ENCODE data around the gene PATJ. TPM values are rescaled to one million over a fixed set of nuclear protein-coding genes. Genes with fewer than 3 reads are reported as not detected.
A peak's percentile ranks its signal among the peaks of the same experiment; 100 is the strongest.

Gene PATJ
- total RNA-seq, 4 donors from 2014 or later = 47.6 to 105 (median 70.8) TPM

DNA sequence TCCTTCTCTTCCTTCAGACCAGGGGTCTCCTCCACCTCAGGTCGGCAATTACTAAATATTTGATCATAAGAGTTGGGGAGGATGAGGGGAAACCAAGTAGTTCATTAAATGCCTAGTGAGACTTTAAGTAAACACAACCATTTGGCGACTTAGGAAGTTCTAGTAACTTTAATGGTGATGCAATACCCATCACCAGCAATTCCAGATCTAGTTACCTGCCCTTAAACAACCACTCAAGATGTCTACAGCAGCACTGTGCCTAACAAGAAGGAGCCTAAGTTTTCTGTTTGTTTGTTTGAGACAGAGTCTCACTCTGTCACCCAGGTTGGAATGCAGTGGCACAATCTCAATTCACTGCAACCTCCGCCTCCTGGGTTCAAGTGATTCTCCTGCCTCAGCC, 395.7 kb downstream of the PATJ start:
- DNase-seq = no peak
- Histone ChIP-seq H3K36me3 (peaks cover 0 to 72% (median 0%) of the 10 kb centered on the region in 3 donors), H3K4me3 (no peak overlapping the region), H3K4me1 (no peaks in the 10 kb centered on the region), H3K27me3 (no peaks in the 10 kb centered on the region), H3K27ac (no peak overlapping the region), H3K9me3 (no peaks in the 10 kb centered on the region)
- no peak for TF ChIP-seq POLR2A (IDR thresholded peaks at IDR 0.05)
- TF ChIP-seq, protein P1, sequence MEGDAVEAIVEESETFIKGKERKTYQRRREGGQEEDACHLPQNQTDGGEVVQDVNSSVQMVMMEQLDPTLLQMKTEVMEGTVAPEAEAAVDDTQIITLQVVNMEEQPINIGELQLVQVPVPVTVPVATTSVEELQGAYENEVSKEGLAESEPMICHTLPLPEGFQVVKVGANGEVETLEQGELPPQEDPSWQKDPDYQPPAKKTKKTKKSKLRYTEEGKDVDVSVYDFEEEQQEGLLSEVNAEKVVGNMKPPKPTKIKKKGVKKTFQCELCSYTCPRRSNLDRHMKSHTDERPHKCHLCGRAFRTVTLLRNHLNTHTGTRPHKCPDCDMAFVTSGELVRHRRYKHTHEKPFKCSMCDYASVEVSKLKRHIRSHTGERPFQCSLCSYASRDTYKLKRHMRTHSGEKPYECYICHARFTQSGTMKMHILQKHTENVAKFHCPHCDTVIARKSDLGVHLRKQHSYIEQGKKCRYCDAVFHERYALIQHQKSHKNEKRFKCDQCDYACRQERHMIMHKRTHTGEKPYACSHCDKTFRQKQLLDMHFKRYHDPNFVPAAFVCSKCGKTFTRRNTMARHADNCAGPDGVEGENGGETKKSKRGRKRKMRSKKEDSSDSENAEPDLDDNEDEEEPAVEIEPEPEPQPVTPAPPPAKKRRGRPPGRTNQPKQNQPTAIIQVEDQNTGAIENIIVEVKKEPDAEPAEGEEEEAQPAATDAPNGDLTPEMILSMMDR (IDR thresholded peaks at IDR 0.05) = no peak
- WGBS, 2 donors = 43 to 74% methylated on average over 2 to 3 of the region's 3 CpGs
- intact Hi-C loops (cut with DNase I) = no loop called here

DNA sequence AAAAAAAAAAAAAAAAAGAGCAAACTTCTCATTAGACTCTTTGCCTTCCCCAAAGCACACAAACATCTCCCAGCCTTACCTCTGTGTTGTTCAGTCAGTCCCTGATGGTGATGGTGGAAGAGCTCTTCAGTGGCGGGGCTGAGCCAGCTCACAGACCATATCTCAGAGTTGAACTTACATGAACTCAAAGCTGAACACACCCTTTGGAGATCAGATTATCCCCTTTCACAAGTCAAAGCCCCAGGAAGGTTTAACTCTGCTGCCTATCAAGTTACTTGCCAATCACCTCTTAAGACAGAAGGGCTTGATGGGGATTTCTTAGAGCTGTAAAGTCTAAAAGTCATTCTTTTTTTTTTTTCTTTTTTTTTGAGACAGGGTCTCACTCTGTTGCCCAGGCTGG, 397.1 kb downstream of the PATJ start:
- Histone ChIP-seq H3K27ac (no peak overlapping the region), H3K27me3 (no peaks in the 10 kb centered on the region), H3K4me3 (no peak overlapping the region), H3K4me1 (no peaks in the 10 kb centered on the region), H3K9me3 (no peaks in the 10 kb centered on the region), H3K36me3 (peaks cover 0 to 62% (median 0%) of the 10 kb centered on the region in 3 donors)
- no peak for DNase-seq
- 89 to 100% methylated on average over 1 of the region's 1 CpG for WGBS, 2 donors
- intact Hi-C loops (cut with DNase I) = no loop called here
- TF ChIP-seq POLR2A (IDR thresholded peaks at IDR 0.05) = no peak
- TF ChIP-seq, protein P1 (IDR thresholded peaks at IDR 0.05) = no peak

DNA sequence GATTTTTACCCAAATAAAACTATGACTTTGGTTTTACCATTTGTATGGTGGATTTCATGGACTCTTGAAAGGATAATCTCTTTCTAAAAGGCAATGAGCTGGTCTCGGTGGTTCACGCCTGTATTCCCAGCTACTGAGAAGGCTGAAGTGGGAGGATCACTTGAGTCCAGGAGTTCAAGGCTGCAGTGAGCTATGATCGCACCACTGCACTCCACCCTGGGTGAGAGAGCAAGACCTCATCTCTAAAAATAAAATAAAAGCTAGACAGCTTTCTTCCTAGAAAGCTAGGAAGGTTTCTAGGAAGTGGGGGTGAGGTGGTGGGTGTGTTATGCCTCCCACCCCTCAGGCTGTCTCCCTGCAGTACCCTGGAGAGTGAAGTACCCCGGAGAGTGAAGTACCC, 398.4 kb downstream of the PATJ start:
- Histone ChIP-seq H3K4me1 (no peaks in the 10 kb centered on the region), H3K36me3 (peaks cover 0 to 60% (median 0%) of the 10 kb centered on the region in 3 donors), H3K4me3 (no peak overlapping the region), H3K9me3 (no peaks in the 10 kb centered on the region), H3K27ac (no peak overlapping the region), H3K27me3 (no peaks in the 10 kb centered on the region)
- TF ChIP-seq POLR2A (IDR thresholded peaks at IDR 0.05) = no peak
- TF ChIP-seq, protein P1 (IDR thresholded peaks at IDR 0.05) = no peak
- intact Hi-C loops (cut with DNase I) = no loop called here
- no peak for DNase-seq
- WGBS, 2 donors = 84 to 87% methylated on average over 4 of the region's 4 CpGs

DNA sequence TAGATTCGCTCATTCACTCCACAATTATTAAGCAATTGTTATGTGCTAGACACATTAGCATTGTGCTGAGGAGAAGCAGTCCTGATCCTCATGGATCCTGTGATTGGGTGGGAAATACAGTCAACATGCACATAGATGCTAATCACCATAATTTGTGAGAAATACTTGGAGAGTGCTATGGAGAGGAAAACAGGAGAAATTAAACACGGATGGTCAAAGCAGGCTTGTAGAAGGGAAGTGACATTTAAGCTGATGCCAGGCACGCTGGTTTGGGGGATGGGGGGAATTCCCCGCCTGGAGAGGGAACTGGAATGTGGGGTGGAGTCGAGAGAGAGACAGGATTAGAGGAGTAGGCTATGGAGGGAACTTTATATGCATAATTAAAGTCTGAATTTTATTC, 400.2 kb downstream of the PATJ start:
- H3K4me3 ChIP-seq = no peak overlapping the region
- TF ChIP-seq POLR2A (IDR thresholded peaks at IDR 0.05) = no peak
- TF ChIP-seq, protein P1 (IDR thresholded peaks at IDR 0.05) = no peak
- no peak for DNase-seq
- H3K9me3 ChIP-seq = no peaks in the 10 kb centered on the region
- intact Hi-C loops (cut with DNase I) = no loop called here
- H3K27ac ChIP-seq = no peak overlapping the region
- no peaks in the 10 kb centered on the region for H3K4me1 ChIP-seq
- H3K36me3 ChIP-seq = peaks cover 0 to 57% (median 0%) of the 10 kb centered on the region in 3 donors
- no peaks in the 10 kb centered on the region for H3K27me3 ChIP-seq
- WGBS, 2 donors = 26 to 48% methylated on average over 5 of the region's 5 CpGs

DNA sequence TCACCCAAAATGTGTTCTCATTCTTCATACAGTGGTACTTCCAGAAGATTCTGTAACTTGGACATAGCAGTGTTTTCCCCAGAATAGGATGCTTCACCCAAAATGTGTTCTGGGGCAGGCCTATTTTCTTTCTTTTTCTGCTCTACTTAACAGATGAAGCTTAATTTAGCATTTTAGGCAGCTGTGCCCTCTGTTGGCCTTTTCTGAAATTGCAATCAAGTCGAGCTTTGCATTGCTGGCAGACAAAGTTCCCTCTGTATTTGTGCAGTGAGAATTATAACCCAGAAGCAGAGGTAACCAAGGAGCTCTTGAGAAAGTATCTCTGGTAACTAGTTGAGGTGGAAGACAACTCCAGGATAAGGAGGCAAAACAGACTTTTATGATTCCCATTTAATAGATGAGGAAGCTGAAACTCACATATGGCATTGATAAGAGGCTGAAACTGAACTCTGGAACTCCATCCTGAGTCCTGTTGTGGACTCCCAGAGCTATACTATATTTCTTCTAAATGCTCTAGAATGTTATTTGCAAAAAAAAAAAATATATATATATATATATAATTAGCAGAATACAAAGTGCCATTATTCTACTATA, 402.1 kb downstream of the PATJ start:
- no peak overlapping the region for H3K4me3 ChIP-seq
- intact Hi-C loops (cut with DNase I) = no loop called here
- H3K4me1 ChIP-seq = no peaks in the 10 kb centered on the region
- WGBS, 2 donors = 0 to 9% methylated on average over 1 of the region's 1 CpG
- peaks cover 0 to 56% (median 0%) of the 10 kb centered on the region in 3 donors for H3K36me3 ChIP-seq
- TF ChIP-seq, protein P1 (IDR thresholded peaks at IDR 0.05) = peak in 5 of 6 experiments; percentile 17 to 55 (median 41)
- TF ChIP-seq POLR2A (IDR thresholded peaks at IDR 0.05) = no peak
- no peaks in the 10 kb centered on the region for H3K27me3 ChIP-seq
- no peak overlapping the region for H3K27ac ChIP-seq
- no peaks in the 10 kb centered on the region for H3K9me3 ChIP-seq
- no peak for DNase-seq

Measured in esophagus squamous epithelium (tissue), 5 donors.